Bronchial smooth muscle cell (primary cell): ENCODE data around the gene CYFIP1. TPM values are rescaled to one million over a fixed set of nuclear protein-coding genes. Genes with fewer than 3 reads are reported as not detected.

Experiments
- total RNA-seq: library from RNA; depleted of rRNA; stranded (reverse); fragments of >200 nt; gene quantifications from 2 replicates; pipeline ENCODE4 v1.2.1, GENCODE V29; 2014

Gene CYFIP1
- total RNA-seq: 67.8 and 69.3 TPM in 2 replicates

GRCh38 chr15:22980189-22981050 lies at the start of gene CYFIP1:
TSS of gene CYFIP1 (minus strand) at chr15:22980368. CDS start at chr15:22947285, 33,083 bp downstream.

DNA sequence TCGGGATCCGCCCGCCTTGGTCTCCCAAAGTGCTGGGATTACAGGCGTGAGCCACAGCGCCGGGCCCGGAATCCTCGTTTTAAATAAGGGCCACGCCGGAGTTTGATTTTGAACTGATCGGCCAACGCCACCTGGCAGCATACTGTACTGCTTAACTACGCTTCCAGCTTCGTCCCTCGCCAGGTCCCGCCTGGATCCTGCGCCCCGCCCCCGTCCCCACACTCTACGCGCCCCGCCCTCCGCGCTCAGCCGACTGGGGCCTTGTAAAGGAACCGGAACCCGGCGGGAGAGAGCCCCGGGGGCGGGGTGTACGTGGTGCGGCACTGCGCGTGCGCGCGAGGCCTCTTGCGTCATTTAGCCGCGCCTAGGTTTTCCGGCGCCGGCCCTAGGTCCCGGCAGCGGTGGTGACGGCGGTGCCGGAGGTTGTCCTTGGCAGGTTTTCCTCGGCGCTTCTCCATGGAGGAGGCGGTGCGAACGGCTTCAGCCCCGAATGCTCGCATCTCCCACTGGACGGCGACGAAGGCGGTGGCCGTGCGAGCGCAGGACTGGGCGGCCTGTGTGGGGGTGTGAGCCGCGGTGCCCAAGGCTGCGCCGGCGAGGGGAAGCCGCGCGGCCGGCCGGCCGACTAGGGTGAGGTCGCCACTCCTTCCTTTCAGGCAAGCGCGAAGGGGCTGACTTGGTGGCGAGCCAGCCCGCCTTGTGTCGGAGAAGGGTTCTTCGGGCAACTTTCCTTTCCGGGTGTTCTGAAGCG lies 141.7 kb downstream of the CYFIP1 start, which contains the start of gene NIPA2:
Gene NIPA2 (plus strand): TSS at position 375 of the 751 bp plus-strand sequence. CDS start 13,066 bp downstream, outside the sequence.

Other genes with a start within 250 kb of the CYFIP1 start
- gene NIPA1, start 193.7 kb downstream of the CYFIP1 start, total RNA-seq: 2.8 and 3.3 TPM in 2 replicates
- gene NIPA2, start 141.7 kb downstream of the CYFIP1 start, total RNA-seq: 32.7 and 32.8 TPM in 2 replicates
- 19.7 and 20.2 TPM in 2 replicates for gene TUBGCP5, start 59.2 kb upstream of the CYFIP1 start, total RNA-seq
- gene GOLGA6L1, start 156.5 kb upstream of the CYFIP1 start, total RNA-seq: not detected in 2 replicates